ENCODE data around the gene BRSK1.
A peak's percentile ranks its signal among the peaks of the same experiment; 100 is the strongest.

BRSK1 gene

DNA sequence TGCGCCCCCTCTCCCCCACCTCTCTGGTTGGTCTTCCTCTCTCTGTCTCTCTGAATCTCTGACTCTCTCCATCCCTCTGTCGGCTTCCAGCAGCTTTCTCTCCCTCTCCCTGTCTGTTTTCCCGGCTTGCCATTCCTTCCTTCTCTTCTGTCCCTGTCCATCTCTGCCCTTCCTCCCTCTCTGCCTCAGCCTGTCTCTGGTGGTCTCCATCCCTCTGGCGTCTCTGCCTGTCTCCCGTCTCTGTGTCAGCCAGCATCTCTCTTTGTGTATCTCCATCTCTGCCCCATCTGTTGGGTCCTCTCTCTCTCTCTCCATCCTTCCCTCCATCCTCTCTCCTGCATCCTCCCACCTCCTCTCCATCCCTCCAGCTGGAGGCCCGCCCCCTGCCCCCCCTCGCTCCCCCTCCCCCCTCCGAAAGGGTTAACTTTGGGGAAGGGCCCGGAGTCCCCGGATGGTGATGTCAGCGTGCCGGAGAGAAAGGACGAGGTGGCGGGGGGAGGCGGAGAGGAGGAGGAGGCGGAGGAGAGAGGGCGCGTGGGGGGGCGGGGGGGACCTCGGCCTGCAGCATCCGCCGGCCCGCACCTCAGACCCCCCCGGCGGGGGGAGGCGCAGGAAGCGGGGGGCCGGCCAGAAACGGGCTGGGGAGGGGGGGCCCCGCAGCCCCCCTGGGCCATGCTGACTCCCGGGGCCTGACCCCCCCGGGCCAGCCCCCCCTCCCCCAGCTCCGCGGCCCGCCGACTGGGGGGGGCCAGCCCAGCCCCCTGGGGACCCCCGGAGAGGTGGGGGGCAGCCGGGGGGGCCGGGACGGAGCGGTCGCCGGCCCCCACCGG is at the start of gene BRSK1:
Gene BRSK1 (plus strand): TSS at position 450 of the 830 bp plus-strand sequence. CDS start 446 bp downstream, outside the sequence.
- peak; percentile 44 for DNase-seq

DNA sequence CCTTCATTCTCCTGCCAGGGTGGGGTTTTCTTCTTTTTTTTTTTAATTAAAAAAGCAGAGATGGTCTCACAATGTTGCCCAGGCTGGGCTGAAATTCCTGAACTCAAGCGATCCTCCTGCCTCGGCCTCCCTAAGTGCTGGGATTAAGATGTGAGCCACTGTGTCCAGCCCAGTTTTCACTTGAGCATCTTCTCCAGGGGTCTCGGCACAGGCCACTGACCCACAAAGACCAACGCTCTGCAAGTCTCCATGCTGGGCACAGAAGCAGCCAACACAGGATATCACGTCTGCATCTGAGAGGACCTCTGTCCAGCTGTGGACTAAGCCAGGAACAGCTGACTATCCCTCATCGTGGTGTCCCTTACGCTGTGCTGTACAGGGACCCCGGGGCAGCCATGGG is 45.8 kb upstream of the BRSK1 start:
- DNase-seq, result no peak

DNA sequence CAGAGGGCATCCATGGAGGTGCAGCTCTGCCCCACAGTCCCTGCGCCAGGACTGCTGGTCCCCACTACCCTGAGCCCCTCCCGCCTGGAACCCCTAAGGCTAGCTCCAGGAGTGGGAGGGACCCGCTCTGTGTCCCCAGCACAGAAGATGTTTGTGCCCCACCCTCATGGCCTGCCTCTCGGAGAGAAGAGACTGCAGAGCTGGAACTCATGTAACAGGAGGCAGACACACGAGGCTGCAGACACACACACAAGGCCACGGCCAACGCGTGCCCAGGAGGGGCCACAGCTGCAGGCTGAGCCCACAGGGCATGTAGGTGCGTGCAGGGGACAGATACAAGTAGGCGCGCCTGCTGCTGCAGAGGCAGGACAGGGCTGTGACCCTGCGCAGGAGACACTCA is 44.8 kb upstream of the BRSK1 start:
- DNase-seq, result no peak

DNA sequence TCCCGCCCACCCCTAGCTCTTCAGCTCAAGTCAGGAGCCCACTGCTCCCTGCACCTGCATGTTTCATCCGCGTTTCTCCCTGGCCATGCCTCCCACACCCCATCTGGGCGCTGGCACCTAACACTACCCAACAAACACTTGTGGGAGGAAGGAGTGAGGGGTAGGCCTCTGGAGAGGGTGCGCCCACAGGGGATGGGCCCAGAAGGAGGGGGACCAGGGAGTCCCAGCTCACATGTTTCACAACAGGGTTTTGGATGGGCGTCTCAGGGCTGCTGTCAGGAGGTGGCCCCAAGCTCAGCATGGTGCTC is 43.1 kb upstream of the BRSK1 start:
- DNase-seq, result no peak

DNA sequence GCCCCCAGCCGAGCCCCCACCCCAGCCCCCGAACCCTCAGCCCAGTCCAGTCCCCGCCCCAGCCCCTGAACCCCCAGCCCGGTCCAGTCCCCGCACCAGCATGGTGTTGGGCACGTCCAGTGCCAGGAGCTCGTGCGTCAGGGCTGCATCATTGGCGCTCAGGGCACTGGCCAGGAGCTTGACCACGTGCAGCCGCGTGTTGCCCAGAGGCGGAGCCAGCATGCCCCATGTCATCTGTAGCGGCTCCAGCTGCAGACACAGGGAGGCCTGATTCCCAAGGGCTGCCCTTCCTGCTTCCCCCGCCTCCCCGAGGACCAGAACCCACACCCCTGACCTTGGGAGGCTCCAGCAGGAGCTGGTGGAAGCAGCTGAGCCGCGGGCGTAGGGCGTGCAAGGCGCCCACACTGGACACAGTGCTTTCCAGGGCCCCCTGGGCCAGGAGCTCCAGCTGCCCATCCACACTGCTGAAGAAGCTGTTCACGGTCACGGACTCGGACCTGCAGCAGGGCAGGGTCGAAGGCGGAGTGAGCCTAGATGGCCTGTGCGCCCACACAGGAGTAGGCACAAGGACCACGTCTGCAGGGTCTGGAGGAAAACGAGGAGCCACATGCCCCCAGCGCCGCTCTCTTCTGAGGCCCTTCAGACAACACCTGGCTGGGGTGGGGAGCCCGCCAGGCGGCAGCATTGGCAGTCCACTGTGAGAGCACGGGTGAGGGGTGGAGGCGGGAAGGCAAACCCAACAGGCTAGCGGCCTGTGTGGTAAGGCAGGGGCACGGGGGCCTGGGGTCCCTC is 42.5 kb upstream of the BRSK1 start:
- DNase-seq, result no peak

DNA sequence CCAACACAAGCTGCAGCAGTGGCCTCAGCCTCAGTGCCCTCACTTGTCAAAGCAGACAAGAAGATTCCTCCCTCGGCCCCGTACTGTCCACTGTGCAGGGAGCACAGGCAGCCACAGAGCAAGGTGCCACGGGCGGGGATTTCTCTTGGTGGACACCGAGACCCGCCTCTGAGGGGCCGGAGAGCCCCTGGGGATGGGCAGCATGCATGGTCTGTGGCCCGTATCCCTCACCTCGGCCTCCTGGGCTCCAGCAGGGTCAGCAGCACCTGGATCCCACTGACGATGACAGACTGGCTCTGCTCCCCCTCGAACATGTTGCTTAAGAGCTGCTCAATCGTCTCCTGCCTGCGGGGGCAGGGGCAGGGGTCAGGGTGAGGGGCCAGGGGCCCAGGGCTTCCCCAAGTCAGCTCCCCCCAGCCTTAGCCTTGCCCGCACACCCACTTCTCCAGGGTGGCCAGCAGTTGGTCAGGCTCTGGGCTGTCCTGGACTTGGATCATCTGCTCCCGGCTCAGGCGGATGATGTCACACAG is 41.8 kb upstream of the BRSK1 start:
- DNase-seq, result no peak

DNA sequence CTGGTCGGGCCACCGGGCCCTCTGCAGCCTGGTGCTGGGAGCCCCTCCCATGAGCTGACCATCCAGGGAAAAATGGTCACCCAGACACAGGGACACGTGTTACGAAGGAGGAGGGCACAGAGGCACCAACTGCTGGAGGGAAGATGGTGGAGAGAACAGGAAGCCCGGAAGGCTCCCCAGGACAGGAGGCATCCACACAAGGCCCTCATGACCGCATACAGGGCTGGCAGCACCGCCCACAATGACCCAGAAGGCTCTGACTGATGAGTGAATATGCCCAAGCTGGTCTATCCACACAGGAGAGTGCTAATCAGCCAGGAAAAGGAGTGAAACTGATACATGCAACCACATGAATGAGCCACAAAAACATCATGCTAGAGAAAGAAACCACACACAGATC is 41.3 kb upstream of the BRSK1 start:
- no peak for DNase-seq

DNA sequence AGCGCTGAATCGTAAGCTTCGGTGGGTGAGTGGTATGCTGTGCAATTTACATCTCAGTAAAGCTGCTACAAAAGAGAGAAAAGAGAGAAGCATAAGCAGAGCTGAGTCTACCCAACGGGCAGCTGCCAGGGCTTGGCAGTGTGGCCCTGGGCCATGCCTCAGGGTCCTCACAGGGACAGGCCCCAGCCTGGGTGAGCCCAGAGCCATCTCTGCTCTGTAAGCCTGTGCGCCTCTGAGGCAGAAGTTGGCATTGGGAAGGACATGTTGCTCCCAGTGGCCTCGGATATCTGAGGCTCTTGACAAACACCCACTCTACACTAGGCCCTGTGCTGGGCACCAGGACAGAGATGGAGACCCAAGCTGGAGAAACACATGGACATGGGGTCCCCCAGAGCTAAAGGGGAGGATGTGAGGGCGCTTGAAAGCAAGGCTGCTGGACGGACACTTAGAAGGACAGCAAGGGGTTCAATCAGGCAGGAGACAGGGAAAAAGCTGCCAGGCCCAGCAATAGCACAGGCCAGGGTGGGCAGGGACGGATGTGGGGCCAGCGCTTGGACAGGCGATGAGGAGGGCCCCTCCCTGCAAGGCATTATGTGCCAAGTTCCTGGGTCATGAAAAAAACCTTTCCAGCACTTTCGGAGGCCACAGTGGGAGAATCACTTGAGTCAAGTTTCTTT is 39.7 kb upstream of the BRSK1 start:
- no peak for DNase-seq

DNA sequence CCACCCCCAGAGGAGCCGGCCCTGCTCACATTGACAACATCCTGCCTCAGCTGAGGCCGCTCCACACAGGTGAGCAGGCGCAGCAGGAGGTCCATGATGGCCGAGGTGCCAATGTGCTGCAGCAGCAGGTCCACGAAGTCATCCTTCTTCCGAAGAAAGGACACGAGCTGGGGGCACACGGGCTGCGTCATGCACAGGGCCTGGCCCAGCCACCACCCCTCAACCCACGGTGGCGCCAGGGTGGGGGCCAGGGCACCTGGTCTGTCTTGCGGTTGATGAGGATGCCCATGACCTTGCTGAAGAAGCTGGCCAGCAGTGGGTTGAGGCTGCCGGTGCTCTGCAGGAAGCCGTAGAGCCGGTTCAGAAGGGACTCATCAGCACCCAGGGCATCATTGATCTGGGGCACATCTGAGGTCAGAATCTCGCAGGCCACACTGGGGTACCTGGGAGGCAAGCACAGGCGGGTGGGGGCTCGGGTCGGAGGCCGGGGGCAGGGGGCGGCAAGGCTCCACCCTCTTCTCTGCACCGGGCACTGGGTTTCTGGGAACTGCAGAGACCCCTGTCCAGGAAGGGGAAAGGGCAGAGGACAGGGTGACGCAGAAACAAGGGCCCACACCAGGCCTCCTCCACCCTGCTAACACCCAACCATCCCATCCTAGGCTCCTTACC is 38.4 kb upstream of the BRSK1 start:
- no peak for DNase-seq

DNA sequence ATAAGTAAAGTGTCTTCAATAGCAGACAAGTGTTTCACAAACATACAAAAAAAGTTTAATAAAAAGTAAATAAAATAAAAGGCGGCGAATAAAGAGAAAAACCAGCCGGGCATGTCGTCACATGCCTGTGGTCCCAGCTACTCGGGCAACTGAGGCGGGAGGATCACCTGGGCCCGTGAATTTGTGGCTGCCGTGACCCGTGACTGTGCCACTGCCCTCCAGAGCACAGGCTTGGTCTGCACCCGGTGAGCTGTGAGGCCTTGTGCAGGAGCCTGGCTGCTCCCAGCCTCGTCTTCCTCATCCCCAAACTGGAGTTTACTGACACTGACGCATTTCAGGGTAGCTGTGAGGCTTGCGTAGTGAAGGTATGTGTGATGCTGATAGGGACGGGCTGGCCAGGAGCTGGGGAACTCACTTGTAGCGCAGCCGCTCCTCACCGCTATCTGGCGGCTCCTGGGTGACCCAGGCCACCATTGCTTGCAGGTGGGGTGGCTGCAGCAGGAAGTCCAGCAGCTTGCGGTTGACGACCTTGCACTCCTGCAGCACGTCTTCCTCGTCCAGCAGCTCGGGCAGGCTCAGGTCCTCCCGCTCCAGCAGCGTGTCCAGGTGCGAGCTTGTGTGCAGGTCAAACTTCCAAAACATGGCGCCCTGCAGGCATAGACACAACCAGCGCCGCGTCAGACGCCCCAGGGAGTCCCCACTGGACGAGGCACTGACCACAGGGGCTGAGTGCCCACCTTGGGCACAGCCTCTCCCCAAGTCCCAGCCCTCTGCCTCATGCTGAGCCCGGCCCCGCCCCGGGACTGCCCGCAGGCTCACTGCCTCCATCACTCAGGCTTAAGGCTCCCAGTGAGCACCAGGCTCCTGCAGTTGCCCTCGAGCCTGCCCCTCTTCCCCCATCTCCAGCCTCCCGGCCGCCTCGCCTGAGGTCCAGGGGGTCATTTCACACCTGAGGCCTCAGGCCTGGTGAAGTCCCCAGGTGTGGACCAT is 37.0 kb upstream of the BRSK1 start:
- DNase-seq, result no peak

DNA sequence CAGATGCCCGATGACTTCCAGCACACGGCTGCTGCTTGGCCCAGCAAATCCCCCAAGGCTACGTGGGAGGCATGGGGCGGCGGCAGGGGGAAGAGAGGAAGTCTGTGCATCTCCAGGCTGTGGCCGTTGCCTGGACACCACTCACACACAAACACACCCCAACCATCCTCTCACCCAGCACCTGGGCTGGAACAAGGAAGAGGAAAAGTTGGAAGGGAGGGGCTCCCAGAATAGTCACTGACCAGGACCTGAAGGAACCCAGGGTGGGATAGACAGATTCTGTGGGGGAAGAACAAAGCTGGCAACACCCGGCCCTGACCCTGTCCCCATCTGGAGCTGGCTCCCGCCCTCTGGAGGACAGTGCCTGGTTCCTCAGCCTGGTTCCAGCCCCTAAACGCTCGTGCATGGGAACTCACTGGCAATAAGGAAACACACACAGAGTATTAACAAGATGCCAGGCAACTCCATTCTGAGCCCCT is 36.1 kb upstream of the BRSK1 start:
- no peak for DNase-seq

DNA sequence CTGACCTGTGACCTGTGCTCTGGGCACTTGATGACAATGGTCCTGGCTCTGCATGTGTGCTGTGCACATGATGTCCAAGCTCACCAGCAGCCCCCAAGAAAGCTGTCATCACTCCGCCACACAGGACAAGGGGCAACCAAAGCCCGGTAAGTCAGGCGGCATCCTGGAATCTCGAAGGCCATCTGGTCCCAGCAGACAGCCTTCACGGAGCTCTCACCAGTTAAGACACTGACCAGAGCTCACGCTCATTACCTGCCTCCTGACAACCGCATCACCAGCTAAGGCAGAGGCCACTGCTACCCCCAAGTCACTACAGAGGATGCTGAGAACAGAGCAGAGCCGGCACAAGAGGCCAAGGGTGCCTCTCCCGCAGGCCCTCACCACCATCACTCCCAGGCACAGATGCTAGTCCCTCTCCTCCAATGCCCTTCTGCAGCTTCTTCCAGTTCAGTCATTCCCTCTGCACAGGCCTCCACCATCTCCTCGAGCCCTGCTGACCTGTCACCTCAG is 35.6 kb upstream of the BRSK1 start:
- no peak for DNase-seq

DNA sequence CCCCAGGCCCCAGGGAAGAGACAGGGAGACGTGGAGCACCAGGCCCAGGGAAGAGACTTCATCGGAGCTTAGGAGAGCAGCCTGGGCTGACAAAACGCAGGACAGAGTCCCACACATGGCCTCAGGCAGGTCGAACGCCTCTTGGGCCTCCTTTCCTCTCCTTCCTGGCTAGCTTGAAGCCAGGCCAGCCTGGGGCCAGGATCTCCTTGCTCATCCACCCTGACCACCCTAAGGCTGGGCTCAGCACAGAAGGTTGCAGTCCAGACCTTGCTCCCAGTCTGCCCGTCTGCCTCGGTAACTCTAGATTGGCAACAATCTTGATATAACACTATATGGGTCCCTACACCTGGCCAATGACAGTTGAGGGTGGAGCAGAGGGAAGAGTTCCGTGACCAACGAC is 35.1 kb upstream of the BRSK1 start:
- DNase-seq, result no peak

DNA sequence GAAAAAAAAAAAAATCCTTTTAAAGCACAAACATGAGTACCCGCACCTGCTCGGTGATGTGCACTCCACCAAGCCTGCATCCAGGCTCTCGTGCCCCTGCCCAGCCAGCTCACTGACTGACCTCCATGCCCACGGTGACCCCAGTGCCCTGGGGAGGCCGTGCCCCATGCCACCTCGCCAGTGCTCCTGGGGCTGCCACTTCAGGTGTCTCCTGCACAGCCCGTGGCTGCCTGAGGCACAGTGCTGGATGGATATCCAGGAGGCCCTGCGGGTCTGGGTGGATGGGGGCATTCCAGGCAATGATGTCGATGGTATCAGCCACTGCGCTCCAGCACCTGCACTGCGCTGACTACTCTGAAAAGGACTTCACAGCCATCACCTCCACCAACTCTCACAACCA is 34.0 kb upstream of the BRSK1 start:
- no peak for DNase-seq

DNA sequence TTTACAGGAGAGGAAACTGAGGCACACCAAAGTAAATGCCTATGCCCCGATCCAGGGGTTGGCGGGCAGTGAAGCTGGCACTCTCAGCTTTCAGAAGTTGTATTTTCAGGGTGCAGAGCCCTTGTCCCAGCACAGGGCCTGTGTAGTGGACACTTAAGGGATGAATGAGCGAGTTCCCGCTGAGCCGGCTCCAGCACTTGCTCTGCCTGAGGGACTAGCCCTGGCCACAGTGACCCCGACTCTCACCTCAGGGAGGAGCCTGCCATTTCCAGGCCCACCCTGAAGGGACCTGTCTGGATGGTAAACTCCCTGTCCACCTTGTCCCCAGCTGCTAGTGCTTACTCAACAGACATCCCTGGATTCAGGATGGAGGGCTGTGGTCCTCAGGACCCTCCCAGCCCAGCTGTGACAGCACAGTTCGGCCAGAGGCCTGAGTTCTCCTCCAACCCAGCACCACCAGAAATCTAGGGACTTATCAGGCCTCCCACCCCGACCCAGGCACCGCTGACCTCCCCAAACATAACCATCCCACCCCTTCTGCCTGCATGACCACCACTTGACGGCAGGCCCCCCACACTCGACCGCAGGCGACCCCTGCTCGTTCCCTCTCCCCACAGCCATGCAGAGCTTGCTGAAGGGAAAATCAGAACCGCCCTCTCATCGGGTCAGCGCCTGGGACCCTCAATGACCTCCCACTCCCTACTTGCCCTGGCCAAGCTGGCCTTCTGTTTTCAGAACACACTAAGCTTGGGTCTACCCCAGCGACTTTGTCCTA is 33.3 kb upstream of the BRSK1 start:
- DNase-seq, result no peak

DNA sequence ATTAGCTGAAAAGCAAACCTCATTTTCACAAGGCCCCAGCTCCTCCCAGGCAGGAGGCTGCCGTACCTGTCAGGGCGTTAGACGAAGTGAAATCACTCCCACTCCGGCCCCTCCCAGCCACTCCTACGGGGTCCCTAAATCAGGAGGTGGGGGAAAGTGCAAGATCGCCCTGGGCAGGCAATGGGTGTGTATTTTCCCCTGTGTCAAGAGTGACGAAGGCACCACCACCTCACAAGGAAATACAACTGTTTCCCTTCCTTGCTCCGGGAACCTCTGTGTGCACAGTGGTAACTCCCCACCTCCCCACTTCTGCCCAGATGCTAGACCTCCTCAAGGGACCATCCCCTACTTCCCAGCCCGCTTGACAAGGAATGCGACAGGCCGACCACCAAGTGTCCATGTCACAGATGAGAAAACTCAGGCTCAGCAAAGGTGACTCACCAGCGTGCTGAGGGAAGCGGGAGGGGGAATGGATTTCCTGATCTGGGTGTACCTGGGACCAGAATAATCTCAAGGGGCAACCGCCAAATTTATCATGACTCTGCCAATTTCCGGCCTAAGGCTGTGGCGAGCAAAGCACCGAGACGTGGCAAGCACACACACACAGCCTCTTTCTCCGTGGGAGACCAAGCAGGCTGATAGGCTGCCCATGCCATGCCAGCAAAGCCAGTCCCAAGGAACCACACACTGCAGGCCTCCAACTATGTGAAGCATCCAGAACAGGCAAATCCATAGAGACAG is 32.3 kb upstream of the BRSK1 start:
- peak; percentile 48 for DNase-seq

DNA sequence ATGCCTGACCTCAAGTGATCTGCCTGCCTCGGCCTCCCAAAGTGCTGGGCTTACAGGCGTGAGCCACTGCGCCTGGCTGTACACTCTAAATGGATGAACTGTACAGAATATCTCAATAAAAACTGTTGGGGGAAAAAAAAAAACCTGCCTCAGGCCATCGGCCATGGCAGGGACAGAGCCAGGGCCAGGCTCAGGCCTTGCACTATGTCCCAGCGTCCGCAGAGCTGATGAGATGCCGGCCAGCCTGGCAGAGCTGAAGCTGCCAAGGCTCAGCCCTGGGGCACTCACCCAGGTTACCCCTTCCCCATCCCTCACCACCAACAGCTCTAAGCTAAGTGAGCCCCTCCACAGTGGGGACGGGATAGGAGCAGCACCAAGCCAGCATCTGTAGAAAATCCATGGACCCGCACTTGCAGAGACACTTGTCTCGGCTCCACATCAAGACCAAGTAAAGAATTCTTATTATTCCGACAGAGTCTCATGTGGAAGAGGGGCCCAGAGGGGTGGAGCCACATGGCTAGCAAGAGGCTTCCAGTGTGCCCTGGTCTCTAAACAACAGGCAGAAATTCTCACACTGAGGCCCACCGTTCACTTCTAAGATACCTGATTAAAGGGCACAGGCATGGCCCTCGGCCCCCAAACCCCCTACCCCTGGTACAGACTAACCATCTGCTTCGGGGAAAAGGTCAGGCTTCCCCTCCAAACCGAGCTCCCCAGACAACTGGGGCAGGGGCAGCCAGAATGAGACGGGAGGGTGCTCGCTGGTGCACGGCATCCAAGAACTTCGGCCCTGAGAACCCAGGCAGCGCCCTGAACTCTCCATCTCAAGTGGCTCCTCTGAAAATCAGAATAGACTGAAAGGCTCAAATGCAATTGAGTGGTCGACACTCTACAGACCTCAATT is 30.8 kb upstream of the BRSK1 start:
- DNase-seq, result no peak

DNA sequence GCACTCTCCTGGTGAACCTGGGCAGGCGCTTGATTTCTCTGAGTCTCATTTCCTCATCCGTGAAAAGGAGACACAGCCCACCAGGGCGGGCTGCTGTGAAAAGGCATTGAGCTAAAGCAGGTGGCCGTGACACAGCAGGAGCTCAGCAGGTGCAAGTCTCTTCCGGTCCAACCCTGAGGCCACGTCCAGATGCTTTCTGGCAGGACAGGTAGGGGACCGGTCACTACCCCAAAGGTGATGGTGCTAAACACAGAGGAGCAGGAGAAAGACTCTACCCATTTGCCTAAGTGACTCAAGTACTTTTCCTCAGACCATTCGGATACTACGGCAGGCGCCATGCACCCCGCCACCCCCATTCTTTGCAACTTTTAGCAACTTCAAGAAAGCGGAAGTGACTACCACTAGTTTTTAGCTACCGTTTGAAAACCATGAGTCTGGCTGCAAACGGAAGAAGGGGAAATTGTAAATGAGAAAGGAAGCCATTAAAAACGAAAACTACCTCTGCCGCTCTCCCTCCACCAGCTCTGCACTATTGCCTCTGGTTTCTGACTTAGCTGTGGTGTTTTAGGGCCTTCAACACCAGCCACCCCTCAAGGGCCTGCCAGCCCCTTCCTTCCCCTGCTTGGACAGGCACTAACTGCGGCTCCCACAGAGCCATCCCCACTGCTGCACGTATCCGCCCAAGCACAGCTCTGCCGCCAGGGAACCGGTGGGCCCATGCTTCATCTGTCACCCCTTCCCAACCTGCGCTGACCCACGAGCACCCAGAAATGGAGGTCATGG is 29.8 kb upstream of the BRSK1 start:
- DNase-seq, result peak; percentile 56

All from stimulated activated CD4-positive, alpha-beta T cell treated with anti-CD3 and anti-CD28 coated beads, Interleukin-1b, Interleukin-23, amount 100 ng/mL, for 48 hours (primary cell).